Lung (tissue), 12 donors: ENCODE results near the gene MPIG6B. TPM values are rescaled to one million over a fixed set of nuclear protein-coding genes. Genes with fewer than 3 reads are reported as not detected.

ENCODE experiments used
- ATAC-seq: fragments of 200-7000 bp; cut with Tn5 transposase; one replicate; pipeline ENCODE4 v1.9.1; 2020; ENCODE audit warnings: moderate number of reproducible peaks; ENCODE audit not compliant: insufficient read depth, low FRiP score
- DNase-seq, 3 donors: peaks; one replicate each; pipeline ENCODE4 v3.0.0-alpha.2; 2013 to 2017
- H3K27ac ChIP-seq, 2 donors: one replicate each; pipeline ENCODE4 v1.5.1; 2013; ENCODE audit warnings: mild to moderate bottlenecking in 2 of 2, moderate library complexity in 2 of 2, control low read depth in 1 of 2, inconsistent platforms in 1 of 2, low read depth in 1 of 2, low read length in 1 of 2
- H3K27me3 ChIP-seq, 3 donors: one replicate each; pipeline ENCODE4 v1.5.1; 2013; ENCODE audit warnings: low read length in 2 of 3; ENCODE audit not compliant: control insufficient read depth in 3 of 3, insufficient read depth in 3 of 3
- H3K36me3 ChIP-seq, 4 donors: one replicate each; pipeline ENCODE4 v1.5.1; 2013; ENCODE audit warnings: low read length in 4 of 4, mild to moderate bottlenecking in 1 of 4, moderate library complexity in 1 of 4; ENCODE audit not compliant: control insufficient read depth in 4 of 4, insufficient read depth in 4 of 4
- H3K4me1 ChIP-seq, 5 donors: one replicate each; pipeline ENCODE4 v1.5.1; 2013; ENCODE audit warnings: low read length in 5 of 5, mild to moderate bottlenecking in 2 of 5, moderate library complexity in 1 of 5; ENCODE audit not compliant: control insufficient read depth in 5 of 5, insufficient read depth in 5 of 5
- H3K4me3 ChIP-seq: one replicate; pipeline ENCODE4 v1.5.1; 2013; ENCODE audit warnings: mild to moderate bottlenecking, control low read depth, moderate library complexity
- H3K9ac ChIP-seq, 2 donors: one replicate each; pipeline ENCODE4 v1.5.1; 2013; ENCODE audit warnings: low read length in 2 of 2, control low read depth in 1 of 2; ENCODE audit not compliant: insufficient read depth in 1 of 2
- H3K9me3 ChIP-seq, 4 donors: one replicate each; pipeline ENCODE4 v1.5.1; 2013; ENCODE audit warnings: low read length in 3 of 4, mild to moderate bottlenecking in 1 of 4, moderate library complexity in 1 of 4; ENCODE audit not compliant: control insufficient read depth in 4 of 4, insufficient read depth in 3 of 4
- CTCF ChIP-seq: IDR thresholded peaks from 2 replicates; pipeline ENCODE4 v1.5.1; 2012; ENCODE audit warnings: mild to moderate bottlenecking; ENCODE audit errors: control extremely low read depth, extremely low read depth
- WGBS, 2 donors: extraction: QIAGEN DNeasy Blood & Tissue Kit; methylation state at CpG; one replicate each; pipeline ENCODE4 v1.1.7; 2013; 5-methylcytosine and 5-hydroxymethylcytosine counted together
- polyA plus RNA-seq, 2 donors: library from polyadenylated mRNA; stranded (reverse); fragments of 200-250 nt; gene quantifications; one replicate each; pipeline ENCODE4 v1.2.1, GENCODE V29; 2013
- total RNA-seq, 2 donors: library from RNA; depleted of rRNA in 1 of 2; stranded (reverse); fragments of >200 nt in 1 of 2; gene quantifications; one replicate each; pipeline ENCODE4 v1.2.1, GENCODE V29; 2014 to 2021
- donor health status: control.
- donor health status: control.
- donor health status: Bipolar disorder and iron deficiency.
- donor health status: healthy.
- donor health status: DM: yes; HTN: yes; CAD: no.

MPIG6B gene
- total and polyA plus RNA-seq, 4 donors, result 0.45 to 2.3 (median 0.86) TPM

DNA sequence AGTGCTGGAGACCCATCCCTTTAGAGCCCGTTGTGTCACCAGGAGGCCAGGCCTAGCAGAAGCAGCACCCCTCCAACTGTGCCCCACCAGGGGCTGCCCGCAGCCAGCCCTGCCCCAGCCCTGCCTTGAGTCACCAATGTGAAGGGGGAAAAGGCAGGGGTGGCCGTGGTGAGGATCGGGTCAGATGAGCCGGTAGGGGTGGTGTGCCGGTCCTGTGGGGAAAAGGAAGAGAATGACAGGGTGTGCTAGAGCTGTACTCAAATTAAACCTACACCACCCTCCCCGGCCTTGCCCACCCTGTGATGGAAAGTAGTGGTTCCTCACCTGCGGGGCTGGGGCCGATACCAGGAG, 42.4 kb downstream of the MPIG6B start:
- 84 to 88% methylated on average over 9 of the region's 9 CpGs for WGBS, 2 donors
- H3K27me3 ChIP-seq, result no peaks in the 10 kb centered on the region
- no peak for TF ChIP-seq CTCF
- no peak overlapping the region for H3K4me3 ChIP-seq
- H3K9me3 ChIP-seq, result peaks cover 0 to 2% (median 0%) of the 10 kb centered on the region in 4 donors
- H3K36me3 ChIP-seq, result no peaks in the 10 kb centered on the region
- no peak overlapping the region for H3K9ac ChIP-seq
- DNase-seq (no peak), ATAC-seq (no peak)
- H3K4me1 ChIP-seq, result peaks cover 0 to 6% (median 0%) of the 10 kb centered on the region in 5 donors
- no peak overlapping the region for H3K27ac ChIP-seq

DNA sequence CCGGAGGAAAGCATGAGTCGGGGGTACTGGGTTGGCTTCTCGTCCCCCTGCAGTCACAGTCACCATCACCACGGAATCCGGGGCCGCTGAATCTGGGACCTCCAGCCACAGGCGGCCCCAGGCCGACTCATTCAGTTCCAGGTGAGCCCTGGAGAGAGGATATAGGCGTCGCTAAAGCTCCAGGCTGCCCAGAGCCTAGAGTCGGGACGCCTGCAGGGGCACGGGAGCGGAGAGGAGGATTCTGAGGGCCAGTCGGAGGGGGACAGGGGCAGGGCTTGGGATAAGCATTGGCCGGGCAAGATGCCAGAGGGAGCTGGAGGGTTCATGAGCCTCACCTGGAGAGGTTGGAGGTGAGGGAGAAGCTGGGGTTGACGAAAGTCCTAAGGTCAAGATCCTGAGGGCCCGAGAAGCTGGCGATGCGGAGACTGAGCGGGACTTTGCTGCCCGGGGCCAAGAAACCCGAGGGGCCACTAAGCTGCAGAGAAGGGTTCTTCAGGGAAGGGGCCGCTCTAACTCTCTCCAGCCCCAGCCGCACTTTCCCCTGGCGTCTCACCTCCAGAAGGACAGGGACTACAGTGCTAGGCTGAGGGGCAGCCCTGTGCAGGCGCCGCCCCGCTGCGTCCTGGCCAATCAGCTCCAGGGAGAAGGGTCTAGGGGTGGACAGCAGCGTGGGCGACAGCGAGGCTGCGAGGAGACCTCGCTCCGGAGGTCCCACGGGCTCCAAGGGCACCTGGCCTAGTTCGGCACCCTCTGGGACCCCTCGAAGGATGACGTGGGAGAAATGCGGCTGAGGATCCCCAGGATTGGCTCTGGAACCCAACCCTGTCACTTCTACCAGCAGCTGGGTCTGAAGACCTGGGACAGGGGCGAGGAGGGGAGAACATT, 43.0 kb downstream of the MPIG6B start:
- Histone ChIP-seq H3K9me3 (peaks cover 0 to 2% (median 0%) of the 10 kb centered on the region in 4 donors), H3K9ac (peak overlapping the region in 1 of 2 donors; percentile 39), H3K27ac (no peak overlapping the region), H3K4me1 (peaks cover 0 to 6% (median 0%) of the 10 kb centered on the region in 5 donors), H3K27me3 (no peaks in the 10 kb centered on the region), H3K36me3 (no peaks in the 10 kb centered on the region), H3K4me3 (no peak overlapping the region)
- TF ChIP-seq CTCF, result no peak
- 62% methylated on average over 42 of the region's 42 CpGs for WGBS, 2 donors
- DNase-seq (peak; percentile 26 to 35 (median 30)), ATAC-seq (no peak)

DNA sequence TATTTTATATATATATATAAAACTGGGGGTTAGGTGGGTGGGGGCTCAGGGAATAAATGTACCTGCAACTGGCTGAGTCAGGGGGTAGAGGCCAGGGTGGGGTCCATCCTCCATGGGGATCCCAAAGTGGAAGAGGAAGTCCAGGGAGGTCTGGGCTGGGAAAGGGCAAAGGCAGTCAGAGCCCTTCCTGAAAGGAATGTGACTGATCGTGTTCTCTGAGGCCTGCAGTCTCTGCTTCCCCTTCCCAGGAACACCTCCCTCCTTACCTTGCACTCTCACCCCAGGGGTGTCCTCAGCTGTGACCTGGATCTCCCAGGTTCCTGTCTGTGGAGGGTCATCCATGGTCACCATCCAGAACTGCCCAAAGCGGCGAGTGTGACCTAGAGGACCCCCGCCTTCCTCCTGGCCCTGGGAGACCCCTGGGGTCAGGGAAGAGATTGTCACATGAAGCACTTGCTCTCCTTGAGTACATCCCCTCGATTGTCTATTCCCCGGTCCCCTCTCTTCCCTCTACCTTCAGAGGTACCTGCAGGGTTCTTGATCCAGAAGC, 44.0 kb downstream of the MPIG6B start:
- H3K9ac ChIP-seq, result no peak overlapping the region
- no peaks in the 10 kb centered on the region for H3K36me3 ChIP-seq
- peaks cover 0 to 2% (median 0%) of the 10 kb centered on the region in 4 donors for H3K9me3 ChIP-seq
- H3K4me3 ChIP-seq, result no peak overlapping the region
- H3K27ac ChIP-seq, result no peak overlapping the region
- no peak for TF ChIP-seq CTCF
- H3K4me1 ChIP-seq, result peaks cover 0 to 6% (median 0%) of the 10 kb centered on the region in 5 donors
- DNase-seq (no peak), ATAC-seq (no peak)
- no peaks in the 10 kb centered on the region for H3K27me3 ChIP-seq
- WGBS, 2 donors, result 79 to 82% methylated on average over 6 of the region's 6 CpGs
